COLO829 (cell line): Measurements from ENCODE around the gene EIF2B4.
"Not testable (repeated sequence)": the region's sequence is repeated elsewhere in the genome, so short reads cannot be mapped to it uniquely, and the experiment has no call there.

ENCODE experiments used
- DNase-seq: peaks from one replicate; pipeline ENCODE4 v3.0.0; 2012; ENCODE audit warnings: low spot score

The EIF2B4 gene

GRCh38 chr2:27336173-27336572 is 34.0 kb downstream of the EIF2B4 start:
- DNase-seq = no peak

GRCh38 chr2:27335311-27335710 is 34.8 kb downstream of the EIF2B4 start:
- no peak for DNase-seq

- no peak for DNase-seq
Observed at GRCh38 chr2:27324720-27325119, 45.4 kb downstream of the EIF2B4 start.

- no peak for DNase-seq
Observed at GRCh38 chr2:27323596-27324285, 46.4 kb downstream of the EIF2B4 start.

GRCh38 chr2:27322766-27323595 is 47.2 kb downstream of the EIF2B4 start, which contains the start of gene MPV17:
Gene MPV17, minus strand, starts transcription at chr2:27323097. Its CDS starts 580 bp downstream, at chr2:27322517.
- peak; percentile 96 for DNase-seq

GRCh38 chr2:27322301-27322765 is 47.8 kb downstream of the EIF2B4 start:
- no peak for DNase-seq

- peak; percentile 94 for DNase-seq
Observed at GRCh38 chr2:27320958-27321543, 49.1 kb downstream of the EIF2B4 start.

- DNase-seq = not testable (repeated sequence)
Observed at GRCh38 chr2:27319839-27320238, 50.3 kb downstream of the EIF2B4 start.

- no peak for DNase-seq
Observed at GRCh38 chr2:27316655-27317412, 53.3 kb downstream of the EIF2B4 start.

GRCh38 chr2:27315122-27315521 is 55.0 kb downstream of the EIF2B4 start:
- DNase-seq = no peak

- no peak for DNase-seq
Observed at GRCh38 chr2:27314709-27315108, 55.4 kb downstream of the EIF2B4 start.
